IMR-90 (cell line): ENCODE data around the gene LUC7L. TPM values are rescaled to one million over a fixed set of nuclear protein-coding genes. Genes with fewer than 3 reads are reported as not detected.

Experiments used
- ATAC-seq: fragments of 200-7000 bp; cut with Tn5 transposase; 2 replicates; pipeline ENCODE4 v1.9.1; 2020; ENCODE audit warnings: low read depth, mild to moderate bottlenecking, moderate library complexity
- BruUV-seq: library from RNA; stranded (reverse); fragments of 400-500 nt; replicated peaks from 2 replicates; lab custom pipeline; 2021; lab: Mats Ljungman, UMichigan
- CTCF ChIA-PET: fragments of 300-600 bp; formaldehyde crosslinking; extraction: SDS; loops from one replicate; lab custom pipeline; 2021; ENCODE audit warnings: antibody characterized with exemption; lab: Yijun Ruan, JAX
- POLR2A ChIA-PET: fragments of 300-600 bp; sonication (Branson Sonifier 250); formaldehyde crosslinking; loops from one replicate; lab custom pipeline; 2022; ENCODE audit warnings: antibody characterized with exemption; ENCODE audit not compliant: unreplicated experiment; lab: Charles Lee
- DNase-seq: peaks from one replicate; pipeline ENCODE4 v3.0.0; 2013
- H2AFZ ChIP-seq: replicated peaks from 2 replicates; pipeline ENCODE3; 2013; ENCODE audit warnings: low read length, mild to moderate bottlenecking; ENCODE audit not compliant: poor library complexity
- H2AK5ac ChIP-seq: 2 replicates; pipeline ENCODE4 v1.6.1; 2013; ENCODE audit warnings: low read depth, low read length, inconsistent platforms
- H2AK9ac ChIP-seq: replicated peaks from 2 replicates; pipeline ENCODE3; 2013; ENCODE audit warnings: mild to moderate bottlenecking, low read depth, low read length, moderate library complexity; ENCODE audit not compliant: poor library complexity
- H2BK120ac ChIP-seq: 2 replicates; pipeline ENCODE4 v1.6.1; 2013; ENCODE audit warnings: low read depth, low read length, inconsistent platforms
- H2BK15ac ChIP-seq: 3 replicates; pipeline ENCODE4 v1.6.1; 2013; ENCODE audit warnings: low read depth, low read length, inconsistent platforms
- H2BK20ac ChIP-seq: 2 replicates; pipeline ENCODE4 v1.6.1; 2013; ENCODE audit warnings: low read depth, mild to moderate bottlenecking, inconsistent platforms, low read length, moderate library complexity
- H2BK5ac ChIP-seq: 2 replicates; pipeline ENCODE4 v1.6.1; 2013; ENCODE audit warnings: mild to moderate bottlenecking, low read depth, low read length, inconsistent platforms; ENCODE audit not compliant: poor library complexity, severe bottlenecking
- H3K14ac ChIP-seq: replicated peaks from 2 replicates; pipeline ENCODE4 v1.6.1; 2013; ENCODE audit warnings: low read depth, low read length, inconsistent platforms
- H3K18ac ChIP-seq: 2 replicates; pipeline ENCODE4 v1.6.1; 2013; ENCODE audit warnings: low read depth, low read length, control low read depth
- H3K23ac ChIP-seq: 2 replicates; pipeline ENCODE4 v1.6.1; 2013; ENCODE audit warnings: low read depth, low read length, inconsistent platforms
- H3K27ac ChIP-seq: 2 replicates; pipeline ENCODE4 v1.5.1; 2013; ENCODE audit warnings: mild to moderate bottlenecking, control low read depth, low read length; ENCODE audit not compliant: insufficient read depth
- H3K27me3 ChIP-seq: 2 replicates; pipeline ENCODE4 v1.6.1; 2013; ENCODE audit warnings: low read length; ENCODE audit not compliant: control insufficient read depth, insufficient read depth
- H3K36me3 ChIP-seq: 2 replicates; pipeline ENCODE4 v1.6.1; 2013; ENCODE audit warnings: low read length, mixed read lengths; ENCODE audit not compliant: control insufficient read depth, insufficient read depth
- H3K4ac ChIP-seq: 2 replicates; pipeline ENCODE4 v1.6.1; 2013; ENCODE audit warnings: low read depth, low read length, inconsistent platforms
- H3K4me1 ChIP-seq: 2 replicates; pipeline ENCODE4 v1.6.1; 2013; ENCODE audit warnings: low read length, mixed read lengths; ENCODE audit not compliant: control insufficient read depth, insufficient read depth
- H3K4me2 ChIP-seq: 2 replicates; pipeline ENCODE4 v1.6.1; 2013; ENCODE audit warnings: low read depth, mild to moderate bottlenecking, control low read depth, low read length, moderate library complexity
- H3K4me3 ChIP-seq: 2 replicates; pipeline ENCODE4 v1.5.1; 2013; ENCODE audit warnings: low read depth, mild to moderate bottlenecking, control low read depth, low read length, moderate library complexity; ENCODE audit not compliant: insufficient read depth
- H3K56ac ChIP-seq: 2 replicates; pipeline ENCODE4 v1.6.1; 2013; ENCODE audit warnings: low read length, inconsistent platforms; ENCODE audit not compliant: insufficient read depth; ENCODE audit errors: extremely low read depth
- H3K79me1 ChIP-seq, 2 experiments: 2 replicates each; pipeline ENCODE4 v1.6.1; 2013; ENCODE audit warnings: low read length in 2 of 2, inconsistent platforms in 1 of 2, low read depth in 1 of 2
- H3K9ac ChIP-seq: 2 replicates; pipeline ENCODE4 v1.6.1; 2013; ENCODE audit warnings: low read depth, low read length, control low read depth
- H3K9me1 ChIP-seq: 2 replicates; pipeline ENCODE4 v1.6.1; 2013; ENCODE audit warnings: low read length, inconsistent platforms; ENCODE audit not compliant: insufficient read depth
- H3K9me3 ChIP-seq: 2 replicates; pipeline ENCODE4 v1.6.1; 2013; ENCODE audit warnings: low read length; ENCODE audit not compliant: control insufficient read depth, insufficient read depth
- H4K20me1 ChIP-seq: 2 replicates; pipeline ENCODE4 v1.6.1; 2013; ENCODE audit warnings: low read length, inconsistent platforms; ENCODE audit not compliant: insufficient read depth
- H4K5ac ChIP-seq: 2 replicates; pipeline ENCODE4 v1.6.1; 2013; ENCODE audit warnings: mild to moderate bottlenecking, low read depth, low read length, control low read depth
- H4K8ac ChIP-seq, 2 experiments: 2 replicates each; pipeline ENCODE4 v1.6.1; 2013; ENCODE audit warnings: low read depth in 2 of 2, low read length in 2 of 2, control low read depth in 1 of 2, inconsistent platforms in 1 of 2
- H4K91ac ChIP-seq: 2 replicates; pipeline ENCODE4 v1.6.1; 2013; ENCODE audit warnings: low read depth, low read length, inconsistent platforms; ENCODE audit not compliant: insufficient read depth
- BHLHE40 ChIP-seq: fragments of 150-350 bp; IDR thresholded peaks from 2 replicates; pipeline ENCODE4 v1.6.1; 2016; ENCODE audit warnings: mild to moderate bottlenecking, low read depth, low read length
- CEBPB ChIP-seq: IDR thresholded peaks from 2 replicates; pipeline ENCODE4 v1.6.1; 2012; ENCODE audit warnings: low read depth, low read length, improper control_type of control experiment
- CHD1 ChIP-seq: IDR thresholded peaks from 2 replicates; pipeline ENCODE4 v1.6.1; 2012; ENCODE audit warnings: low read depth, low read length, improper control_type of control experiment
- FOS ChIP-seq: fragments of 150-350 bp; IDR thresholded peaks from 2 replicates; pipeline ENCODE4 v1.6.1; 2016; ENCODE audit warnings: low read depth, low read length
- MAFK ChIP-seq: IDR thresholded peaks from 2 replicates; pipeline ENCODE4 v1.6.1; 2012; ENCODE audit warnings: low read depth, low read length, improper control_type of control experiment
- MAZ ChIP-seq: IDR thresholded peaks from 2 replicates; pipeline ENCODE4 v1.6.1; 2012; ENCODE audit warnings: low read depth, mild to moderate bottlenecking, low read length, improper control_type of control experiment, moderate library complexity, borderline replicate concordance
- MXI1 ChIP-seq: IDR thresholded peaks from 2 replicates; pipeline ENCODE4 v1.6.1; 2012; ENCODE audit warnings: low read depth, mild to moderate bottlenecking, low read length, moderate library complexity, borderline replicate concordance
- NFE2L2 ChIP-seq: fragments of 150-350 bp; IDR thresholded peaks from 2 replicates; pipeline ENCODE4 v1.6.1; 2016; ENCODE audit warnings: low read depth, mild to moderate bottlenecking, low read length
- POLR2A ChIP-seq: IDR thresholded peaks from 2 replicates; pipeline ENCODE4 v1.6.1; 2012; ENCODE audit warnings: mild to moderate bottlenecking, low read depth, low read length
- RAD21 ChIP-seq: IDR thresholded peaks from 2 replicates; pipeline ENCODE4 v1.6.1; 2012; ENCODE audit warnings: low read length, improper control_type of control experiment
- RCOR1 ChIP-seq: IDR thresholded peaks from 2 replicates; pipeline ENCODE4 v1.6.1; 2012; ENCODE audit warnings: mild to moderate bottlenecking, low read length, improper control_type of control experiment; ENCODE audit not compliant: insufficient replicate concordance
- RFX5 ChIP-seq: IDR thresholded peaks from 2 replicates; pipeline ENCODE4 v1.8.0; 2012; ENCODE audit warnings: low read depth, mild to moderate bottlenecking, low read length, moderate library complexity
- SMC3 ChIP-seq: fragments of 150-350 bp; IDR thresholded peaks from 2 replicates; pipeline ENCODE4 v1.6.1; 2016; ENCODE audit warnings: low read depth, mild to moderate bottlenecking, antibody characterized with exemption, low read length, moderate library complexity
- WGBS, 2 experiments: methylation state at CpG; one replicate each; pipeline versions ENCODE4 v1.1.5 to v1.1.7; 2013; ENCODE audit warnings: missing lambda C conversion rate in 2 of 2; ENCODE audit not compliant: insufficient read length in 1 of 2; ENCODE audit errors: extremely low coverage in 2 of 2; 5-methylcytosine and 5-hydroxymethylcytosine counted together
- dilution Hi-C: fragments of 300-500 bp; cut with HindIII; formaldehyde crosslinking; loops from one replicate; pipeline ENCODE4 v1.14.3; 2018; ENCODE audit warnings: low sequenced_read_pairs; ENCODE audit not compliant: unreplicated experiment
- in situ Hi-C: fragments of 300-500 bp; cut with MboI; formaldehyde crosslinking; loops from 3 replicates; pipeline ENCODE4 v1.14.3; 2019; ENCODE audit warnings: low sequenced_read_pairs, inconsistent platforms, mixed read lengths
- intact Hi-C: fragments of 100-400 bp; cut with micrococcal nuclease; formaldehyde crosslinking; loops from 2 replicates; pipeline ENCODE4 v1.10.0; 2022
- polyA plus RNA-seq, 3 experiments: library from polyadenylated mRNA; depleted of rRNA; stranded (reverse); fragments of >200 nt; gene quantifications; 2 replicates each; pipeline ENCODE4 v1.2.3, GENCODE V29; 2012; ENCODE audit warnings: low replicate concordance in 1 of 3
- total RNA-seq: library from RNA; depleted of rRNA; stranded (reverse); fragments of >200 nt; gene quantifications from 2 replicates; pipeline ENCODE4 v1.2.3, GENCODE V29; 2012
- TF ChIP-seq, protein P1 (sequence below): conservative IDR thresholded peaks from 2 replicates; pipeline ENCODE4 v1.5.1; 2012; ENCODE audit warnings: mild to moderate bottlenecking, low read depth, low read length, improper control_type of control experiment
- TF ChIP-seq, protein P2 (sequence below): fragments of 150-350 bp; IDR thresholded peaks from 2 replicates; pipeline ENCODE4 v1.6.1; 2017; ENCODE audit warnings: mild to moderate bottlenecking, antibody characterized with exemption, low read length, low read depth
- TF ChIP-seq, protein P3 (sequence below): fragments of 150-350 bp; IDR thresholded peaks from 2 replicates; pipeline ENCODE4 v1.6.1; 2016; ENCODE audit warnings: low read depth, mild to moderate bottlenecking, low read length, moderate library complexity, borderline replicate concordance

Gene LUC7L
- total and polyA plus RNA-seq, 2 of the 4 experiments (the other 2 are of a cell fraction): 21.5 to 55.6 TPM

- Histone ChIP-seq H2BK120ac (no peak overlapping the region), H3K9me1 (no peaks in the 10 kb centered on the region; the same call in 1 of the 2 replicates), H3K56ac (no peak overlapping the region), H4K5ac (no peak overlapping the region), H3K4me2 (no peak overlapping the region), H3K4ac (no peak overlapping the region), H4K91ac (no peak overlapping the region), H3K9ac (no peak overlapping the region), H3K36me3 (peaks cover 54% of the 10 kb centered on the region), H3K4me1 (no peaks in the 10 kb centered on the region), H2AFZ (no peak overlapping the region), H2AK5ac (no peak overlapping the region), H3K27me3 (no peaks in the 10 kb centered on the region), H4K8ac (no peak overlapping the region), H2BK15ac (no peak overlapping the region), H3K9me3 (no peaks in the 10 kb centered on the region), H3K18ac (no peak overlapping the region), H3K27ac (no peak overlapping the region), H3K79me1 (peaks cover 4 to 27% of the 10 kb centered on the region in 2 experiments), H4K20me1 (peaks cover 19% of the 10 kb centered on the region), H2BK20ac (no peak overlapping the region), H3K14ac (no peak overlapping the region), H3K4me3 (no peak overlapping the region), H2BK5ac (no peak overlapping the region), H3K23ac (no peak overlapping the region), H2AK9ac (no peak overlapping the region)
- TF ChIP-seq, protein P1, sequence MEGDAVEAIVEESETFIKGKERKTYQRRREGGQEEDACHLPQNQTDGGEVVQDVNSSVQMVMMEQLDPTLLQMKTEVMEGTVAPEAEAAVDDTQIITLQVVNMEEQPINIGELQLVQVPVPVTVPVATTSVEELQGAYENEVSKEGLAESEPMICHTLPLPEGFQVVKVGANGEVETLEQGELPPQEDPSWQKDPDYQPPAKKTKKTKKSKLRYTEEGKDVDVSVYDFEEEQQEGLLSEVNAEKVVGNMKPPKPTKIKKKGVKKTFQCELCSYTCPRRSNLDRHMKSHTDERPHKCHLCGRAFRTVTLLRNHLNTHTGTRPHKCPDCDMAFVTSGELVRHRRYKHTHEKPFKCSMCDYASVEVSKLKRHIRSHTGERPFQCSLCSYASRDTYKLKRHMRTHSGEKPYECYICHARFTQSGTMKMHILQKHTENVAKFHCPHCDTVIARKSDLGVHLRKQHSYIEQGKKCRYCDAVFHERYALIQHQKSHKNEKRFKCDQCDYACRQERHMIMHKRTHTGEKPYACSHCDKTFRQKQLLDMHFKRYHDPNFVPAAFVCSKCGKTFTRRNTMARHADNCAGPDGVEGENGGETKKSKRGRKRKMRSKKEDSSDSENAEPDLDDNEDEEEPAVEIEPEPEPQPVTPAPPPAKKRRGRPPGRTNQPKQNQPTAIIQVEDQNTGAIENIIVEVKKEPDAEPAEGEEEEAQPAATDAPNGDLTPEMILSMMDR: no peak
- no peak for TF ChIP-seq BHLHE40
- no peak for TF ChIP-seq FOS
- no peak for TF ChIP-seq RFX5
- TF ChIP-seq, protein P2, sequence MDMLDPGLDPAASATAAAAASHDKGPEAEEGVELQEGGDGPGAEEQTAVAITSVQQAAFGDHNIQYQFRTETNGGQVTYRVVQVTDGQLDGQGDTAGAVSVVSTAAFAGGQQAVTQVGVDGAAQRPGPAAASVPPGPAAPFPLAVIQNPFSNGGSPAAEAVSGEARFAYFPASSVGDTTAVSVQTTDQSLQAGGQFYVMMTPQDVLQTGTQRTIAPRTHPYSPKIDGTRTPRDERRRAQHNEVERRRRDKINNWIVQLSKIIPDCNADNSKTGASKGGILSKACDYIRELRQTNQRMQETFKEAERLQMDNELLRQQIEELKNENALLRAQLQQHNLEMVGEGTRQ: no peak
- no peak for TF ChIP-seq CHD1
- TF ChIP-seq CEBPB: no peak
- TF ChIP-seq, protein P3, sequence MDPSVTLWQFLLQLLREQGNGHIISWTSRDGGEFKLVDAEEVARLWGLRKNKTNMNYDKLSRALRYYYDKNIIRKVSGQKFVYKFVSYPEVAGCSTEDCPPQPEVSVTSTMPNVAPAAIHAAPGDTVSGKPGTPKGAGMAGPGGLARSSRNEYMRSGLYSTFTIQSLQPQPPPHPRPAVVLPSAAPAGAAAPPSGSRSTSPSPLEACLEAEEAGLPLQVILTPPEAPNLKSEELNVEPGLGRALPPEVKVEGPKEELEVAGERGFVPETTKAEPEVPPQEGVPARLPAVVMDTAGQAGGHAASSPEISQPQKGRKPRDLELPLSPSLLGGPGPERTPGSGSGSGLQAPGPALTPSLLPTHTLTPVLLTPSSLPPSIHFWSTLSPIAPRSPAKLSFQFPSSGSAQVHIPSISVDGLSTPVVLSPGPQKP: no peak
- TF ChIP-seq RAD21: no peak
- TF ChIP-seq MAFK: no peak
- no peak for TF ChIP-seq MXI1
- no peak for TF ChIP-seq RCOR1
- no peak for TF ChIP-seq POLR2A
- TF ChIP-seq SMC3: no peak
- no peak for TF ChIP-seq MAZ
- TF ChIP-seq NFE2L2: no peak
- in situ Hi-C loops: no loop called here
- intact Hi-C loops: no loop called here
- no TSS peak for BruUV-seq
- POLR2A ChIA-PET: no interaction called here
- no peak for DNase-seq
- dilution Hi-C loops: no loop called here
- no peak for ATAC-seq
- 100% methylated on average over 1 of the region's 8 CpGs; no CpG with 5 or more reads in 1 of the 2 experiments for WGBS, 2 experiments
- CTCF ChIA-PET: no interaction called here
Observed at GRCh38 chr16:187330-187729, 41.9 kb downstream of the LUC7L start.
